Measurements from ENCODE around the gene SHISA7. TPM values are rescaled to one million over a fixed set of nuclear protein-coding genes. Genes with fewer than 3 reads are reported as not detected.

Gene SHISA7
- polyA plus RNA-seq, 2 of the 4 experiments (the other 2 are of a cell fraction), result 0.01 TPM; not detected in 1

- TF ChIP-seq ZC3H11A (IDR thresholded peaks at IDR 0.05) (no peak), RARB (CRISPR knock-in tag; IDR thresholded peaks at IDR 0.05) (no peak), SREBF2 (IDR thresholded peaks at IDR 0.05) (no peak), TFCP2L1 (CRISPR knock-in tag; IDR thresholded peaks at IDR 0.05) (peak; percentile 82; the same call in 1 of the 2 replicates), ELK1 (IDR thresholded peaks at IDR 0.05; ENCODE audit: low read depth, low read length) (no peak), ZFP36 (IDR thresholded peaks at IDR 0.05; ENCODE audit: borderline replicate concordance, partially characterized antibody) (no peak), TP53 (CRISPR knock-in tag; IDR thresholded peaks at IDR 0.05) (peak; percentile 92; the same call in 1 of the 2 replicates), HOXA7 (CRISPR knock-in tag; IDR thresholded peaks at IDR 0.05) (peak; percentile 25; the same call in 1 of the 2 replicates), NPAS2 (CRISPR knock-in tag; IDR thresholded peaks at IDR 0.05; ENCODE audit: borderline replicate concordance) (peak; percentile 38; the same call in 1 of the 2 replicates), PBX3 (IDR thresholded peaks at IDR 0.05) (no peak), HES2 (IDR thresholded peaks at IDR 0.05) (no peak), ZNF302 (CRISPR knock-in tag; IDR thresholded peaks at IDR 0.05) (peak; percentile 66; the same call in 1 of the 2 replicates), RCOR1 (IDR thresholded peaks at IDR 0.05; ENCODE audit: low read depth, low read length) (no peak), BCL3 (IDR thresholded peaks at IDR 0.05) (no peak), KDM1A (IDR thresholded peaks at IDR 0.05; ENCODE audit: low read depth) (peak; percentile 93), RAD21 (conservative IDR thresholded peaks at IDR 0.05 in 1 of 2, IDR thresholded peaks at IDR 0.05 in 1 of 2) (no peak), CBX2 (IDR thresholded peaks at IDR 0.05; ENCODE audit: borderline replicate concordance, low read depth) (no peak)
Observed at GRCh38 chr19:55408533-55408872, 34.6 kb downstream of the SHISA7 start (continued).

GRCh38 chr19:55407800-55408532 is 35.1 kb downstream of the SHISA7 start:
- H3K9me3 ChIP-seq, result 0 out of 3 replicates have a peak, but pooled peaks cover 6% of the 10 kb centered on the region
- peaks cover 36% of the 10 kb centered on the region for H3K4me1 ChIP-seq
- peak overlapping the region; percentile 98 for H3K4me3 ChIP-seq
- POLR2A ChIA-PET, result interaction anchor here (0.6 to 3.3 kb wide), 57 partner anchors 9 to 959 kb away, joined by 3 to 55 read pairs (median 5); partner anchors contain the start of genes BRSK1, DNAAF3, FIZ1 and GARIN5B
- ATAC-seq (peak; percentile 90 to 96), FAIRE-seq (peak; percentile 49), DNase-seq (ENCODE audit: low read depth in 1 of 2, low spot score in 1 of 2) (peak; percentile 100)
- H3K27ac ChIP-seq, result peak overlapping the region; percentile 95 to 97
- 1% methylated on average over 49 of the region's 72 CpGs for WGBS (ENCODE audit: missing lambda C conversion rate)
- peak overlapping the region; percentile 81 for H3K4me2 ChIP-seq
- CTCF ChIA-PET, result interaction anchor here (0.6 to 8.1 kb wide), 8 partner anchors 10 to 267 kb away, joined by 3 to 61 read pairs (median 4); partner anchors contain the start of gene DNAAF3
- TF ChIP-seq RFX5 (IDR thresholded peaks at IDR 0.05) (peak; percentile 57; the same call in 1 of the 2 replicates), MAFK (IDR thresholded peaks at IDR 0.05; ENCODE audit: partially characterized antibody) (no peak), PBX3 (IDR thresholded peaks at IDR 0.05) (peak; percentile 94), JUN (IDR thresholded peaks at IDR 0.05) (peak in 1 of 2 experiments; percentile 71; a peak in 2 of 5 replicates), NR3C1 (IDR thresholded peaks at IDR 0.05) (no peak), ZNF302 (CRISPR knock-in tag; IDR thresholded peaks at IDR 0.05) (no peak), CBX8 (IDR thresholded peaks at IDR 0.05) (no peak), BHLHE40 (IDR thresholded peaks at IDR 0.05; ENCODE audit: low read depth, low read length) (peak; percentile 94), EHMT2 (IDR thresholded peaks at IDR 0.05; ENCODE audit: low read depth) (no peak), HES2 (IDR thresholded peaks at IDR 0.05) (no peak), ESRRA (IDR thresholded peaks at IDR 0.05; ENCODE audit: borderline replicate concordance, low read length) (no peak), FOSB (CRISPR knock-in tag; IDR thresholded peaks at IDR 0.05) (no peak), MYC (IDR thresholded peaks at IDR 0.05; ENCODE audit: borderline replicate concordance, low read length) (peak; percentile 94), TFCP2L1 (CRISPR knock-in tag; IDR thresholded peaks at IDR 0.05) (peak; percentile 83), GATA3 (IDR thresholded peaks at IDR 0.05; ENCODE audit: borderline replicate concordance) (no peak), FOXS1 (CRISPR knock-in tag; IDR thresholded peaks at IDR 0.05) (no peak), EHF (CRISPR knock-in tag; IDR thresholded peaks at IDR 0.05) (0 out of 2 replicates have a peak, but pooled peaks have one; percentile 6), RCOR1 (IDR thresholded peaks at IDR 0.05; ENCODE audit: low read depth, low read length) (no peak), HOXB5 (CRISPR knock-in tag; IDR thresholded peaks at IDR 0.05) (peak; percentile 66; the same call in 1 of the 2 replicates), CBX2 (IDR thresholded peaks at IDR 0.05; ENCODE audit: borderline replicate concordance, low read depth) (no peak), TP53 (CRISPR knock-in tag; IDR thresholded peaks at IDR 0.05) (no peak), NFE2L2 (conservative IDR thresholded peaks at IDR 0.05; ENCODE audit: low read length) (no peak), MAZ (IDR thresholded peaks at IDR 0.05; ENCODE audit: borderline replicate concordance, low read depth, low read length) (peak; percentile 92; the same call in 1 of the 2 replicates), HDAC2 (IDR thresholded peaks at IDR 0.05) (no peak)
